D721Med (cell line): Measurements from ENCODE around the gene CTNNAL1.

ENCODE experiments used
- DNase-seq: peaks from one replicate; pipeline ENCODE4 v3.0.0; 2011; ENCODE audit warnings: low spot score; ENCODE audit not compliant: insufficient read length
- FAIRE-seq: peaks from 2 replicates; lab custom pipeline; 2011; peaks lifted over from hg19 to GRCh38; lab: Jason Lieb, UNC
- CTCF ChIP-seq: IDR thresholded peaks from 2 replicates; pipeline ENCODE4 v1.5.1; 2012; ENCODE audit warnings: mild to moderate bottlenecking, control low read depth; ENCODE audit not compliant: insufficient read depth; ENCODE audit errors: missing control alignments

Gene CTNNAL1

GRCh38 chr9:109048822-109049221 lies 35.5 kb upstream of the CTNNAL1 start:
- no peak for DNase-seq
- TF ChIP-seq CTCF, result no peak
- no peak for FAIRE-seq

GRCh38 chr9:109047259-109047658 lies 34.0 kb upstream of the CTNNAL1 start:
- FAIRE-seq (no peak), DNase-seq (no peak)
- no peak for TF ChIP-seq CTCF

- TF ChIP-seq CTCF, result no peak
- FAIRE-seq (no peak), DNase-seq (no peak)
Observed at GRCh38 chr9:109046346-109046745, 33.0 kb upstream of the CTNNAL1 start.

GRCh38 chr9:109043578-109043977 lies 30.3 kb upstream of the CTNNAL1 start:
- FAIRE-seq (no peak), DNase-seq (no peak)
- TF ChIP-seq CTCF, result no peak

GRCh38 chr9:109040571-109040970 lies 27.3 kb upstream of the CTNNAL1 start:
- no peak for FAIRE-seq
- TF ChIP-seq CTCF, result no peak
- DNase-seq, result no peak

- FAIRE-seq (no peak), DNase-seq (no peak)
- TF ChIP-seq CTCF, result no peak
Observed at GRCh38 chr9:109039539-109039938, 26.2 kb upstream of the CTNNAL1 start.

- no peak for FAIRE-seq
- DNase-seq, result no peak
- no peak for TF ChIP-seq CTCF
Observed at GRCh38 chr9:109037946-109038715, 24.8 kb upstream of the CTNNAL1 start.
